AG08396 (cell line): ENCODE data around the gene INIP.
A peak's percentile ranks its signal among the peaks of the same experiment; 100 is the strongest.

Experiments used
- DNase-seq: peaks from one replicate; pipeline ENCODE4 v3.0.0; 2012; ENCODE audit warnings: low spot score, mixed read lengths

INIP gene

DNA sequence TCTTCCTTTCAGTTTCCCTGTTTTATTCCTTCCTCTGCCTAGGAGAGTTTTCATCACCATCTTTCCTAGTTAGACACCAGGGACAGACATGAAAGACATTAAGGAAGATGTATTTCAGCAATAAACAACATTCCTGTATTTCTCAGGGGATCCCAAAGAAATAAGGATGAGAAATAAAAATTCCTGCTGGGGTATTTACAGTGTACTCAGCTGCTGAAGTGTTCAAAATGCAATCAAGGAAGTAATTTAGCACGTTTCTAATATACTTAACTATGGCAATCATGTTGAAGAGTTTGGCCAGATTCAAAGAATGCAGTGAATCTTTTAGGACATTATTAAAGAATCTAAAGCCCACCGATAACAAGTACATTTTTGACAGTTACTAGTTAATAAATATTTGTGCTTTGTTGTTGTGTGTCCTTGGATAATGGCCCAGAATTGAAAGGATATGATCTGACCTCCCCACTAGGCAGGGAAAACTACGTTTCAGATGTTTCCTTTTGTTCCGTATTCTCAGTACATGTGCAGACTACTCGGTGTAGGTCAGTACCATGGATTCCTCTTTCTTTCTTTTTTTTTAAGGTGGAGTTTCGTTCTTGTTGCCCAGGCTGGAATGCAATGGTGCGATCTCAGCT, 46.8 kb downstream of the INIP start:
- no peak for DNase-seq

DNA sequence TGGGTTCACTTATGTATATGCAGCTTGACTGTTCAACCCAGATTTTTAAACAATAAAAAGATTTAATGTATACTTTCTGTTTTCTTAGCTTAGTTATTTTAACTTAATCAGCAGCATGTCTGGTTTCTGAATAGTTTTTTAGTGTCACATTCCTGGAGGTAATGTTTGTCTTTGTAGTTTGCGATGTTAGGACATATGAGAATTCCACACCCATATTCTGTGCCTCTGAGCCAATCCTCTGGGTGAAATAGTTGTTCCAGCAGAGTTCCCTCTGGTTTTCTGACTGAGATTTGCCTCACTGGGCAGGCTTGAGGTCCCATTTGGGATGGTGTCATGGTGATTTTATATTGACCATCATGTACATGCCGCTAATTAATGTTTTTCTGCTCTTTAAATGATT, 48.6 kb downstream of the INIP start:
- DNase-seq: no peak

DNA sequence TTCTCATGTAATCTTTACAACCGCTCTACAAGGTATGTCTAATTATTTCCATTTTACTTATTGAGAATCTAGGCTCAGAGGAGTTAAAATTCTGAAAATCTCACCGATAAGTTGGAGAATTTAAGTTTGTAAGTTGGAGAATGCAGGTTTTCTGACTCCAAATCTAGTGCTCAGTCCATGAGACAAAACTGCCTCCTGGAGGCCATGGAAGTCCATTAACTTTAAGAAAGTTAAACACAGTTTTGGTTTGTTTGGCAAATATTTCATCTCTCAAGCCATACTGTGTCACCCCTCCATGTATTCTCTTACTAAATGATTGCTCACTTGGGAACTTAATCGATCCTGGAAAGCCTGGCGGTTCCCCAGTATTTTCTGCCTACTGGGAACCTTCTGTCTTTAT, 52.6 kb downstream of the INIP start:
- peak; percentile 15 for DNase-seq

DNA sequence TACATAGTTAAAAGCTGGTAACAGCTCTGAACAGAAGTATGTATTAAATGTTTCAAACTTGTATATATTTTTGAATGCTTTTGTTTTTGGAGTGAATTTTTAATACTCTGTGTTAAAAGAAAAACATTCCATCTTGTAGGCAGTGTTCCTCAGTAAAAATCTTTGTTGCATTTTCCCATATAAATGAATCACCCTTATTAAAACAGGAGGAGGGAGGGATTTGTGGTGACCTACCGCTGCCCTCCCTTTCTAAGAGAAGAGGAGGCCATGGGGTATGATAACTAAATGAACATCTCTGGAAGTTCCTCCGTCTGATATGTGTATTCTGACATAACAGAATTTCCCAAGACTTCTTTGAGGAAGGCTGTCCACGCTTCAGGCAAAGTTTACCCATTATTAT, 53.4 kb downstream of the INIP start:
- DNase-seq: no peak

DNA sequence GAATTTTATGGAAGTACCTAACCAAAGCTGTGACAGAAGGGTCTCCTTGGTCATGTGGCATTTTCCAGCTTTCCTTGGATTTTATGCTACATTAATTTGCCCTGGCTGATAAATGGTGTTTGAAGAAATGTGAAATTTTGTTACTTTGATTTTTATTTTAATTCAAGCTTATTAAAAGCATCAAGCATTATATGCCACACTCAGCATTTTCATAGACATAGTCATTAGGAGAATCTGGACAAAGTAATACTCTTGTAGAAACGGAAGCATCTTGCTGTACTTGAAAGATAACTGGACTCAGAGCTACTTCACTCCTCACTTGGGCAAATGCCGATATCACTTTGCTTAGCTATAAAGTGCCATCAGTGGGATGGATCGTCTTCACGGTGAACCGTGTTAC, 54.2 kb downstream of the INIP start:
- no peak for DNase-seq

DNA sequence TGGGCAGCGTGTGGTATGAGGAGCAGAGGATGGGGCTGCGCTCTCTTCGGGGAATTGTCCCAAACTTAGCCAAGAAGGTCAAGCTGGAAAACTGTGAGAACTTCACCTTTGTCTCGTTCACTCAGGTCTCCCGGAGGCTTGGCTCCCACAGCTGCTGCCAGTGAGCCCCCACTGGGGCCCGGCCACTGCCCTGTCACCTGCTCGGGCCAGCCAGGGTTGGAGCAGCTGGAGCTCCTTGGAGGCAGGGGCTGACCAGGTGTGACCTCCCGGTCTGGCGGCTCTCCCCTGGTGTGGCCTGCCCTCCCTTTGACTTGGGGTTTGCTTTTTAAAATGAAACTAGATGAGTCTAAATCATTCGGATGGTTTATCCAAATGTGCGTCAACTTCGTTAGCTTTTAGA, 58.0 kb downstream of the INIP start:
- no peak for DNase-seq

DNA sequence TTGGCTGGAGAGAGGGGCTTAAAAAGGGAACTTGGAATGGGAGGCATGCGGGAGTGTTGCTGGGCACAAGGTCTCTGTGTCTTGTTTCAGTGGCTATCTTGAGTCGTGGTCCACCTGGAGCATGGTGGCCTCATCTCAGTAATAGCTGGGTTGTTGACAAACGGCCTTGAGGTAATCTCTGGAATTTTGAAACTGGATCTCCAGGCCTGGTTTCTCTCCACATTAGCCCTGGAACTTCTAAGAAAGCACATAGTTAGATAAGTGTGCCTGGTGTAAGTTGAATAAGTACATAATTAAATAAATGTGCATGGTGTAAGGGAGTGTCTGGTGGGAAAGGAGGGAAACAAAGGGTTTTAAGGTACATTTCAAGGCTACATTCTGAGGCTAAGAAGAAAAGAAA, 62.2 kb downstream of the INIP start:
- no peak for DNase-seq

DNA sequence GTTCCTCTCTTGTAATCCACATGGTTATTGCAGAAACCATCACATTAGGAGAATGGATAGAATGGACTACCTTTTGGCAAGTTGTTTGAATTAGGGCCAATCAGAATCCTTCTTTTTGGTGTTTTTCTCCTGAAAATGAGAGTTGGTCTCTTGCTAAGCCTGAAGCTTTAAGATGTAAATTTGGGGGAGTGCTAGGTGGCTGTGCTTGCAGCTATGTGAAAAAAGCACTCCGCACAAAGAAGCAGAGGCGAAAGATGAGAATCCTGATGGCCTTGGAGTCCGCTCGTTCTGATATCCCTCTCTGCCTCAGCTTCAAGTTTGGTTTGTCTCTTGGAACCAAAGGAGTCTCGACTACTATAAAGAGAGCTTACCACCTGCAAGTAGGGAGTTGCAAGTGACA, 63.6 kb downstream of the INIP start:
- no peak for DNase-seq

DNA sequence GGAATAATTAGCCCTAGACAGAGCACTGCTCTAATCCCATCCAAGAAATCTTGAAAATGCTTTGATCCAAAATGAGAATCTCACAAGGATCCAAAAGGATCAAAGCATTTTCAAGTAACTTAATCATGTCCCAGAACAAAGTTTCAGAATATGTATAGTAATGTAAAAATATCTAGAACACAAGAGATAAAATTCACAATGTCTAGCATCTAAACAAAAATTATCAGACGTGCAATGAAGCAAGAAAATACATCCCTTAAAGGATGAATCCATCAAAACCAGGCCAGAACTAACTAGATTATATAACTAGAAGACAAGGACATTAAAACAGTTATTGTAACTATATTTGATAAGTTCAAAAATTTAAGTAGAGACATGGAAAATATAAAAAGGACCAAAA, 69.3 kb downstream of the INIP start:
- no peak for DNase-seq

DNA sequence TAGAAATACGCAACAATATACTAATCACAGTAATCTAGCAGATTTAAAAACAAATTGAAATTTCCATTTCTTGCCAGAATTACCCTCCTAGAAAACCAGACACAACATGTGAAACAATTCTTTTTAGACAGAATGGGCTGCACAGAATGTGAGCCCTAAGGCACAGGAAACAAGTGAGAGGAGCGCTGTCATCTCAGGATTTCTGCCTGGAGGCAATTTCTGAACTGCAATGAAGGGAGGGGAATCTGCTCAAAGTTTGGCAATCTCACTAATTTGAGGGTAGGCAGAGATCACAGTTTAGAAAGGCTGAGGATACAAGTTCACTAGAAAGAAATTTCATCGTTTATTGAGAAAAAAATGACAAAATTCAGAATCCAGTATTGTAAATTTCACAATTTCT, 70.3 kb downstream of the INIP start:
- no peak for DNase-seq

DNA sequence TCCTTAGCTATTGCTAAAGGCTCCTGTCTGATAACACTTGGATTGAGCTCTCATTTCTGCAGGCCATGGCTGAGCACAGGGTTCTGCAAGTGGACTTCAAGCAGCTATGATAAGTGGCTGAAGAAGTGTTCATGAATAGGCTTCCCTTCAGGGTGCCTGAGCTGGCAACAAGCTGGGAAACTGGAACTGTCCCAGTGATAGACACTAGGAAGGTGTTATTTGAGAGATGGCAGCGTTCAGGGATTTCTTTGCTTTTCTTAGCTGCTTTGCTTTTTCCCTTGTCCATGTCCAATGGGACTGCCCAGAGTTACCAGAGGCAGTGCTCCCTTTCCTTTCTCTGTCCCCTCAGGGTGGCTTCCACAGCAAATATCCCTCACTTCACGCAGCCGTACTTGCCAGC, 75.8 kb downstream of the INIP start:
- DNase-seq: no peak

DNA sequence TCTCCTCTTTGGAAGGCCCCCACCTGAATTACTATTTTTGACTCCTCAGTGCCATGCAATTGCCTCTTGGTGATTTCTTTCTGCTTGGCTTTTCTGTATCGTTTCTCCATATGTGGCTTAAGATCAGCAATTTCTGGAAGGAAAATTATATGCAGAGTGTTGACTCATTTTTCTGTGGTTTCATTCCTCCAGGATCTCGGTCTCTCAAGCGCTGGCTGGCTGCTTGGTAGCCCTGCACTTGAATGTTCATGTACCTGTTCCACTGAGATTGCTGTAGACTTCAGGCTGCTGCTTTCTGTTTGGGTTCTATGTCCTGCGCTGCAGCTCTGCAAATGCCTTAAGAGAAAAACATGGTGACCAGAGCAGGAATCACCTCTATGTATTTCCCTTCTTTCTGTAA, 77.6 kb downstream of the INIP start:
- DNase-seq: no peak
